Activated CD4-positive, alpha-beta memory T cell treated with anti-CD3 and anti-CD28 coated beads for 36 hours (primary cell): ENCODE measurements around the gene SLC18B1. TPM values are rescaled to one million over a fixed set of nuclear protein-coding genes. Genes with fewer than 3 reads are reported as not detected.
A peak's percentile ranks its signal among the peaks of the same experiment; 100 is the strongest.

Source experiments
- CTCF ChIA-PET: fragments of 350-600 bp; sonication (Branson Sonifier 250); formaldehyde crosslinking; loops from one replicate; lab custom pipeline; 2021; ENCODE audit warnings: antibody characterized with exemption, inconsistent platforms; lab: Charles Lee
- POLR2A ChIA-PET: fragments of 350-600 bp; sonication (Branson Sonifier 250); formaldehyde crosslinking; loops from one replicate; lab custom pipeline; 2021; ENCODE audit warnings: antibody characterized with exemption; lab: Charles Lee
- DNase-seq: peaks from one replicate; pipeline ENCODE4 v3.0.0-alpha.2; 2020
- H3K27ac Mint-ChIP-seq: one replicate; pipeline ENCODE4 v1.8.0; 2021; ENCODE audit warnings: mixed read lengths
- H3K27me3 Mint-ChIP-seq: one replicate; pipeline ENCODE4 v1.8.0; 2021; ENCODE audit warnings: mixed read lengths
- H3K36me3 Mint-ChIP-seq: one replicate; pipeline ENCODE4 v1.8.0; 2021; ENCODE audit warnings: mixed read lengths
- H3K4me1 Mint-ChIP-seq: one replicate; pipeline ENCODE4 v1.8.0; 2021; ENCODE audit warnings: low read depth, mixed read lengths
- H3K4me3 Mint-ChIP-seq: one replicate; pipeline ENCODE4 v1.8.0; 2021; ENCODE audit warnings: mild to moderate bottlenecking, mixed read lengths
- H3K9me3 Mint-ChIP-seq: one replicate; pipeline ENCODE4 v1.8.0; 2021; ENCODE audit warnings: mixed read lengths
- intact Hi-C: fragments of 100-400 bp; cut with micrococcal nuclease; formaldehyde crosslinking; loops from one replicate; pipeline ENCODE4 v1.15.1; 2023
- total RNA-seq, 2 experiments: library from RNA; stranded (reverse); gene quantifications; one replicate each; pipeline ENCODE4 v1.2.3, GENCODE V29; 2021

Gene SLC18B1
- total RNA-seq, 2 experiments from 2014 or later: 4.5 to 5.2 TPM

GRCh38 chr6:132816660-132817059 lies 18.2 kb upstream of the SLC18B1 start:
- DNase-seq: no peak
- Mint-ChIP-seq H3K4me1 (peaks cover 53% of the 10 kb centered on the region), H3K4me3 (peak overlapping the region; percentile 97), H3K27ac (peak overlapping the region; percentile 98), H3K36me3 (peaks cover 58% of the 10 kb centered on the region), H3K9me3 (no peaks in the 10 kb centered on the region), H3K27me3 (peaks cover 2% of the 10 kb centered on the region)
- ChIA-PET POLR2A (interaction anchor here (6.2 kb wide), 1 partner anchor 18 kb away, joined by 76 read pairs; the partner anchor contains the start of gene SLC18B1), CTCF (interaction anchor here (1.0 to 3.4 kb wide), 5 partner anchors 8 to 146 kb away, joined by 3 to 21 read pairs (median 4); partner anchors contain the start of gene SLC18B1)
- intact Hi-C loops: loop anchor here (5.0 to 10.0 kb wide), 2 partner anchors 149 to 1752 kb away; partner anchors contain the start of gene EPB41L2

- intact Hi-C loops: loop anchor here (1.0 to 10.0 kb wide), 9 partner anchors 16 to 1750 kb away; partner anchors contain the start of genes EPB41L2, MED23, STX7 and TBPL1
- POLR2A ChIA-PET: interaction anchor here (0.7 to 6.2 kb wide), 8 partner anchors 9 to 319 kb away, joined by 3 to 76 read pairs (median 4); partner anchors contain the start of genes SLC18B1 and STX7
- DNase-seq: peak; percentile 31
- Mint-ChIP-seq H3K4me1 (peaks cover 43% of the 10 kb centered on the region), H3K27ac (peak overlapping the region; percentile 98), H3K4me3 (peak overlapping the region; percentile 97), H3K27me3 (peaks cover 2% of the 10 kb centered on the region), H3K36me3 (peaks cover 58% of the 10 kb centered on the region), H3K9me3 (no peaks in the 10 kb centered on the region)
- CTCF ChIA-PET: interaction anchor here (0.6 to 3.1 kb wide), 5 partner anchors 10 to 1102 kb away, joined by 3 to 21 read pairs (median 4); partner anchors contain the start of genes SLC18B1 and STX7
Observed at GRCh38 chr6:132814716-132815570, 16.5 kb upstream of the SLC18B1 start.

GRCh38 chr6:132813173-132813856 lies 14.9 kb upstream of the SLC18B1 start:
- Mint-ChIP-seq H3K36me3 (peaks cover 44% of the 10 kb centered on the region), H3K4me3 (peak overlapping the region; percentile 97), H3K27ac (peak overlapping the region; percentile 98), H3K9me3 (no peaks in the 10 kb centered on the region), H3K27me3 (peaks cover 2% of the 10 kb centered on the region), H3K4me1 (peaks cover 28% of the 10 kb centered on the region)
- peak; percentile 68 for DNase-seq
- CTCF ChIA-PET: interaction anchor here (0.6 to 3.1 kb wide), 4 partner anchors 10 to 302 kb away, joined by 5 to 21 read pairs (median 14); partner anchors contain the start of gene SLC18B1
- POLR2A ChIA-PET: interaction anchor here (0.6 to 6.2 kb wide), 5 partner anchors 15 to 301 kb away, joined by 3 to 76 read pairs (median 3); partner anchors contain the start of gene SLC18B1
- intact Hi-C loops: loop anchor here (2.0 to 10.0 kb wide), 6 partner anchors 51 to 1749 kb away; partner anchors contain the start of genes EPB41L2, MED23 and TBPL1

GRCh38 chr6:132812756-132813172 lies 14.3 kb upstream of the SLC18B1 start:
- POLR2A ChIA-PET: interaction anchor here (0.6 to 6.2 kb wide), 5 partner anchors 10 to 301 kb away, joined by 3 to 76 read pairs (median 3); partner anchors contain the start of gene SLC18B1
- Mint-ChIP-seq H3K36me3 (peaks cover 39% of the 10 kb centered on the region), H3K27ac (peak overlapping the region; percentile 98), H3K27me3 (peaks cover 2% of the 10 kb centered on the region), H3K9me3 (no peaks in the 10 kb centered on the region), H3K4me3 (peak overlapping the region; percentile 97), H3K4me1 (peaks cover 22% of the 10 kb centered on the region)
- intact Hi-C loops: loop anchor here (2.0 to 10.0 kb wide), 6 partner anchors 50 to 1748 kb away; partner anchors contain the start of genes EPB41L2, MED23 and TBPL1
- no peak for DNase-seq
- CTCF ChIA-PET: interaction anchor here (0.6 to 2.5 kb wide), 5 partner anchors 11 to 301 kb away, joined by 3 to 18 read pairs (median 5); partner anchors contain the start of gene SLC18B1

- Mint-ChIP-seq H3K27ac (peak overlapping the region; percentile 98), H3K27me3 (peaks cover 2% of the 10 kb centered on the region), H3K4me3 (peak overlapping the region; percentile 97), H3K4me1 (peaks cover 18% of the 10 kb centered on the region), H3K9me3 (no peaks in the 10 kb centered on the region), H3K36me3 (peaks cover 34% of the 10 kb centered on the region)
- intact Hi-C loops: loop anchor here (2.0 to 10.0 kb wide), 6 partner anchors 49 to 1747 kb away; partner anchors contain the start of genes EPB41L2, MED23 and TBPL1
- ChIA-PET POLR2A (interaction anchor here (0.6 to 6.2 kb wide), 5 partner anchors 10 to 300 kb away, joined by 3 to 76 read pairs (median 3); partner anchors contain the start of gene SLC18B1), CTCF (interaction anchor here (0.9 to 2.5 kb wide), 4 partner anchors 11 to 150 kb away, joined by 3 to 18 read pairs (median 6); partner anchors contain the start of gene SLC18B1)
- DNase-seq: no peak
Observed at GRCh38 chr6:132812255-132812732, 13.9 kb upstream of the SLC18B1 start.

- CTCF ChIA-PET: interaction anchor here (2.1 to 2.5 kb wide), 2 partner anchors 12 to 13 kb away, joined by 10 to 18 read pairs; partner anchors contain the start of gene SLC18B1
- intact Hi-C loops: loop anchor here (5.0 to 10.0 kb wide), 5 partner anchors 279 to 1746 kb away; partner anchors contain the start of genes EPB41L2, MED23 and TBPL1
- DNase-seq: no peak
- Mint-ChIP-seq H3K4me1 (peaks cover 9% of the 10 kb centered on the region), H3K9me3 (no peaks in the 10 kb centered on the region), H3K27ac (no peak overlapping the region), H3K27me3 (peaks cover 2% of the 10 kb centered on the region), H3K36me3 (peaks cover 24% of the 10 kb centered on the region), H3K4me3 (no peak overlapping the region)
- POLR2A ChIA-PET: interaction anchor here (0.6 kb wide), 1 partner anchor 966 kb away, joined by 3 read pairs; no protein-coding TSS in a partner anchor
Observed at GRCh38 chr6:132811276-132811675, 12.8 kb upstream of the SLC18B1 start.

- H3K9me3 Mint-ChIP-seq: no peaks in the 10 kb centered on the region
- H3K4me3 Mint-ChIP-seq: no peak overlapping the region
- intact Hi-C loops: no loop called here
- ChIA-PET POLR2A (interaction anchor here (1.8 kb wide), 1 partner anchor 9 kb away, joined by 4 read pairs; the partner anchor contains the start of gene RPS12), CTCF (interaction anchor here (0.6 kb wide), 2 partner anchors 18 to 133 kb away, joined by 3 read pairs; no protein-coding TSS in a partner anchor)
- H3K4me1 Mint-ChIP-seq: peaks cover 4% of the 10 kb centered on the region
- no peaks in the 10 kb centered on the region for H3K36me3 Mint-ChIP-seq
- DNase-seq: no peak
- no peak overlapping the region for H3K27ac Mint-ChIP-seq
- no peaks in the 10 kb centered on the region for H3K27me3 Mint-ChIP-seq
Observed at GRCh38 chr6:132805548-132805947, 7.1 kb upstream of the SLC18B1 start.

GRCh38 chr6:132804251-132804650 lies 5.8 kb upstream of the SLC18B1 start:
- ChIA-PET CTCF (interaction anchor here (1.0 kb wide), 2 partner anchors 12 to 135 kb away, joined by 3 to 4 read pairs; no protein-coding TSS in a partner anchor), POLR2A (interaction anchor here (0.6 kb wide), 1 partner anchor 16 kb away, joined by 3 read pairs; no protein-coding TSS in a partner anchor)
- H3K4me3 Mint-ChIP-seq: no peak overlapping the region
- H3K4me1 Mint-ChIP-seq: peaks cover 4% of the 10 kb centered on the region
- H3K27me3 Mint-ChIP-seq: no peaks in the 10 kb centered on the region
- DNase-seq: no peak
- intact Hi-C loops: no loop called here
- no peaks in the 10 kb centered on the region for H3K36me3 Mint-ChIP-seq
- no peaks in the 10 kb centered on the region for H3K9me3 Mint-ChIP-seq
- no peak overlapping the region for H3K27ac Mint-ChIP-seq

GRCh38 chr6:132800656-132801055 lies 2.2 kb upstream of the SLC18B1 start:
- POLR2A ChIA-PET: interaction anchor here (4.4 kb wide), 1 partner anchor 14 kb away, joined by 76 read pairs; the partner anchor contains the start of gene RPS12
- Mint-ChIP-seq H3K9me3 (no peaks in the 10 kb centered on the region), H3K27ac (no peak overlapping the region), H3K36me3 (peaks cover 4% of the 10 kb centered on the region), H3K4me1 (peaks cover 9% of the 10 kb centered on the region), H3K27me3 (no peaks in the 10 kb centered on the region), H3K4me3 (no peak overlapping the region)
- intact Hi-C loops: no loop called here
- no peak for DNase-seq
- CTCF ChIA-PET: no interaction called here

GRCh38 chr6:132798869-132799538 lies 567 bp upstream of the SLC18B1 start:
- ChIA-PET CTCF (interaction anchor here (0.7 to 3.2 kb wide), 22 partner anchors 10 to 519 kb away, joined by 3 to 39 read pairs (median 6); partner anchors contain the start of gene RPS12), POLR2A (interaction anchor here (1.0 to 4.4 kb wide), 3 partner anchors 9 to 20 kb away, joined by 5 to 76 read pairs (median 11); partner anchors contain the start of gene RPS12)
- Mint-ChIP-seq H3K4me3 (no peak overlapping the region), H3K27me3 (no peaks in the 10 kb centered on the region), H3K4me1 (peaks cover 19% of the 10 kb centered on the region), H3K9me3 (no peaks in the 10 kb centered on the region), H3K36me3 (peaks cover 10% of the 10 kb centered on the region), H3K27ac (no peak overlapping the region)
- intact Hi-C loops: loop anchor here (1.0 kb wide), 4 partner anchors 15 to 269 kb away; partner anchors contain the start of gene RPS12
- DNase-seq: peak; percentile 84
